GM21447 (cell line): ENCODE data around the gene GPSM1.

ENCODE experiments used
- ATAC-seq: cut with Tn5 transposase; IDR thresholded peaks from one replicate; pipeline ENCODE4 v1.9.1; 2021; ENCODE audit not compliant: unreplicated experiment

Gene GPSM1

DNA sequence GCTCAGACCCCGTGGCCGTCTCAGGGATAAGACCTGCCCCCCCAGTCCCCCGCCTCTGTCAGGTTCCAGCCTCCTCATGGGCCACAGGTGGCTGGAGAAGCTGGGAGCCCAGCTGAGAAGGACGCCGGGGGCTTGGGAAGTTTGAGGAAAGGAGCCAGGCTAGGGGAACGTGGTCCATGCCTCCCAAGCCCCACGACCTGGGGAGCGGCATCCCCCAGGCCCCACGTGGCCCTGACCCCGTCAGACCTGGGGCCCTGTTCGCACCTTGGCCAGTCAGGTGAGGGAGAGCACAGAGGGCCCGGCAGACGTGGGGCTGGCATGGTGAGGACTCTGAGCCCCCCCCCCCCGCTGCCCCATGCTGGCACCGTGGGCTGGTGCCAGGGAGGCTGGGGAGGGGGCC lies 3.7 kb downstream of the GPSM1 start:
- ATAC-seq = no peak

DNA sequence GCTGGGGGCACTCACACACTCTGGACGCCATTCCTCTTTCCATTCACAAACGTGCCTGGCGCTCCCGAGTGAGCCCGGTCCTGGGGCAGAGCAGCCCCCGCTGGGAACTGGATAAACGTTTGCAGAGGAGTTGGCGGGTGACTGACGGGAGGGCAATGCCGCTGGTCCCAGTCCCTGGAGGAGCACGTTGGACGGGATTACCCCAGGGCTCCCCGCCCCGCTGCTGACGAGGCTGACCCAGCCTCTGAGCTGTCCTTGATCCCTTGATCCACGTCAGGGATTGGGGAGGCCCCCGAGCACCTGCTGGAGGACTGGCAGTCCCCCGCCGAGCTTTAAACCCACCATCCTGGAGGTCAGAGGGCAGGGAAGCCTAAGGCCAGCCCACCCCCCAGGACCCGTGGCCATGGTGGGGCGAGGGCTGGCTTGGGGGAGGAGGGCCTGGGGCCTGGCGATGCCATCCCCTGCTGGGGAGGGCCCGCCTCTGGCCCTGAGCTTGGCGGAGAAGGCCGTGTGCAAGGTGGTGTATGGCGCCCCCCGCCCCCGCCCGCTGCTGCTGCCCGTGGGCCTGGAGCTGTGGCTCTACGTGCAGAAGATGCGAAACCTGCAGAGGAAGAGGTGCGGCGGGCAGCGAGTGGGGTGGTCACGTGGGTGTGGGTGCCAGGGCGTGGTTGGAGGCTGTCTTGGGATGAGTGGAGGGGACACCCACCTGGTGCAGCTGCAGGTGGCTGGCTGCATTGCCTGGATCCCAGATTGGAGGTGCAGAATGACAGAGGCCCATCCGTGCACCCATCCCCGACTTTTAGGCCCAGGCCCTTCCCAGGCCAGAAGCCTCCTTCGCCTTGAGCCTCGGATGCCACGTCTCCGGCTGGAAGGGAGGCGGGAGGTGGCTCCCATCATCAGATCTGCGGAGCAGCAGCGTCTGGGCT lies 4.5 kb downstream of the GPSM1 start:
- ATAC-seq = no peak

DNA sequence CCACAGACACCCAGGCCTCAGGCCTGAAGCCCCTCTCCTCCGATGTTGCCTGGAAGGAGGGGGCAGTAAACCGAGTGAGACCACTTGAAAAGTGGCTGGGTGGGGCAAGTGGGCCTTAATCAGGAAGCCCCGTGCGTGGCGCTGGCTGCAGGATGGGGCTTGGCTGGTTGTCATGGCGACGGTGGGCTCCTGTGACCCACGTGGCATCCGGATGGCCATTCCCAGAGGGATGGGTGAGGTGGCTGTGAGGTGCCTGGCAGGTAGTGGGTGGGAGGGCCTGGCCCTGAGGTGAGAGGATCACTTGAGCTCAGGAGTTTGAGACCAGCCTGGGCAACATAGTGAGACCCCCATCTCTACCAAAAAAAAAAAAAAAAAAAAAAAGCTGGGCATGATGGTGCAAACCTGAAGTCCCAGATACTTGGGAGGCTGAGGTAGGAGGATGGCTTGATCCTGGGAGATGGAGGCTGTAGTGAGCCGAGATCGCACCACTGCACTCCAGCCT lies 5.2 kb downstream of the GPSM1 start:
- no peak for ATAC-seq

GRCh38 chr9:136333045-136333444 lies 5.7 kb downstream of the GPSM1 start:
- no peak for ATAC-seq

DNA sequence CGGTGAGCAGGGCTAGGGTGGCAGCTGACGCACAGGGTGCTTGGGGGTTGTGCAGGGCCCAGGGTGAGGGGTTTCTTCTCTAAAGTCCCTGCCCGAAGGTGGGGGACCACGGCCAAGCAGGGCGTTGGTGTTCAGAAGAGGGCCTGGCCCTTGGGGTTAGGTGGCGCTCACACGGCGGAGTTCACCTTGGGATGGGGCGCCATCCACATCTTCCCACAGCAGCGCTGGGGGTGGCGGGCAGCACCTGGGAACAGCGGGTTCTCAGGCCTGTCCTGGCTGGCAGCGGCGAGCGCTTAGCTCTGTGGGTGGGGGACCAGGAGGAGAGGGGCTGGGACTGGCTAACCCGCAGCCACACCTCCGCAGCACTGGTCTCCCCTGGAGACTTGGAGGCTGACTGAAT lies 6.1 kb downstream of the GPSM1 start:
- ATAC-seq = no peak

DNA sequence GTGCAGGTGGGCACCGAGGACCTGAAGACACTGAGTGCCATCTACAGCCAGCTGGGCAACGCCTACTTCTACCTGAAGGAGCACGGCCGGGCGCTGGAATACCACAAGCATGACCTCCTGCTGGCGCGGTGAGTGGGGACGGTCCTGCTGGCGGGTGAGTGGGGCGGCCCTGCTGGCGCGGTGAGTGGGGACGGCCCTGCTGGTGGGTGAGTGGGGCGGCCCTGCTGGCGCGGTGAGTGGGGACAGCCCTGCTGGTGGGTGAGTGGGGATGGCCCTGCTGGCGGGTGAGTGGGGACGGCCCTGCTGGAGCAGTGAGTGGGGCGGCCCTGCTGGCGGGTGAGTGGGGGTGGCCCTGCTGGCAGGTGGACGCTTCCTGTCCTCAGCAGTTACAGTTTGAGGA lies 7.2 kb downstream of the GPSM1 start:
- ATAC-seq = no peak

DNA sequence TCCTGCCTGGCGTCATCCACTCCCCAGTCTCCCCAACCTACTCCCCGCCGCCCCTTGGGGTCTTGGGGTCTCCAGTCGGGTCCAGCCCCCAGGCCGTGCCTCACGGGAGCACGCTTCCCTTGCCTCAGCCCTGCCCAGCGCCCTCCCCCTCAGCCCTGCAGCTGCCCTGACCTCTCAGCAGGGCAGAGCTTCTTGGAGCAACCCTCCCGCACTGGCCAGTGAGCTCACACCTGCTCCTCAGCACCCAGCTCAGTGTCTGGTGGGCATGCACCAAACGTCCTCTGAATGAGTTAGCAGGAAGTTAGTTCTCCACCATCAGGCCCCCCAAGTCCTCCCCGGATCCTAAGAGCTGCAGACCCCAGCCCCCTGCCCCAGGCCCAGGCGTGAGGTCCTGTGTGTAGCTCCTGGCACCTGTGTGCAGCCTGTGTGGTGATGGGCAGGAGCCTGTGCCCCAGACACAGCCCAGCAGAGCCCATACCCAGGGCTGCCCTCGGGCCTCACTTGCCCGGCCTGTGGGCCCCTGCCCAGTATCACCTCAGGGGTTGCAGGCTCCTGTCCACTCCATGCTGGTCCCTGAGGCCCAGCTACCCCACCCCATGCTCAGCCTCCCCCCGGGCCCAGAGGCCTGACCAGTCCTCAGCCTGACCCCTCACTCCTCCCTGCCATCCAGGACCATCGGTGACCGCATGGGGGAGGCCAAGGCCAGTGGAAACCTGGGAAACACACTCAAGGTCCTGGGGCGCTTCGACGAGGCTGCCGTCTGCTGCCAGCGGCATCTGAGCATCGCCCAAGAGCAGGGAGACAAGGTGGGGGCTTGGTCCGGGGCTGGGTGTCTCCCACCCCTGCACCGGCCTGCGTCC lies 8.2 kb downstream of the GPSM1 start:
- no peak for ATAC-seq

- ATAC-seq = no peak
Measured at GRCh38 chr9:136336156-136336870, 9.0 kb downstream of the GPSM1 start.

DNA sequence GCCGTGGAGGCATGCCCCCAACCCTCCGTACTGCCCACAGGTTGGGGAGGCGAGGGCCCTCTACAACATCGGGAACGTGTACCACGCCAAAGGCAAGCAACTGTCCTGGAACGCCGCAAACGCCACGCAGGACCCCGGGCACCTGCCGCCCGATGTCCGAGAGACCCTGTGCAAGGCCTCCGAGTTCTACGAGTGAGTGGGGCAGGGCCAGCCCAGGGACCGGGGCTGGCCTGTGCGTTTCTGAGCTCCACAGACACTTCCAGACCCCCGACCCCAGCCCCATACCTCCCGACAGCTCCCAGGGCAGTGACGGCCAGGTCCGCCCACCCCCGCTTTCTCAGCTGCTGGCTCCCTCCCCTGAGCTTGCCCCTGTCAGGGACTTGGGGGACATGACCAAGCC lies 9.5 kb downstream of the GPSM1 start:
- no peak for ATAC-seq

- no peak for ATAC-seq
Measured at GRCh38 chr9:136337416-136338395, 10.4 kb downstream of the GPSM1 start.

- ATAC-seq = no peak
Measured at GRCh38 chr9:136338511-136338910, 11.2 kb downstream of the GPSM1 start.

DNA sequence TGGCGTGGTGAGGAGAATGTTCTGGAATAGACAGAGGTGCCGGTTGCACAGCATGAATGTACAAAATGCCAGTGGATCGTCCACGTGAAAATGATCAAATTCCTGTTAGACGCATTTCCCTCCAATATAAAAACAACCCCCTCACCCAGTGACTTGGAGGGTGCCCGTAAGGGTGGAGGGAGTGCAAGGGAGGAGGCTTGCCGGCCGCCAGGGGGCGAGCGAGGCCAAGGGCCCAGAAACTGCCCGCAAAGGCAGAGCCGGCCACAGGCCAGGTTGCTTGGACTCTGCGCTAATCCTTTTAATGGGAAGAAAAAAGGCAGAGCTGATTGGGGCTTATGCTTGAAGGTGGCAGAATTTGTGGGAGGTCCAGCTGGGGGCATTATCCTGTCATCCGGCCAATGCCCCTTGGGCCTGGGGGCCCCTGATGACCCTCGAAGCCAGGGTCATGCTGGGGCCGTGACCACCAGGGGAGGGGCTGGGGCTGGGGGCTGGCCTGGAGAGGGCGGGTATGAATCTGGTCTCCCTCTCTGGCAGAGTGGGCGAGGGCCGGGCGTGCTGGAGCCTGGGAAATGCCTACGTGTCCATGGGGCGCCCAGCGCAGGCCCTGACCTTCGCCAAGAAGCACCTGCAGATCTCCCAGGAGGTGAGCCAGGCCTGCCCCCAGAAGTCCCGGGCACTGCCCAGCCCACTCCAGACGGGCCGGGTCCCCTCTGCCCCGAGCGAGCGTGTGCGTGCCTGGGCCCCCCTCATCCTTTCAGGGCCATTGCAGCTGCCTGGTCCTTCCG lies 12.0 kb downstream of the GPSM1 start:
- ATAC-seq = no peak

DNA sequence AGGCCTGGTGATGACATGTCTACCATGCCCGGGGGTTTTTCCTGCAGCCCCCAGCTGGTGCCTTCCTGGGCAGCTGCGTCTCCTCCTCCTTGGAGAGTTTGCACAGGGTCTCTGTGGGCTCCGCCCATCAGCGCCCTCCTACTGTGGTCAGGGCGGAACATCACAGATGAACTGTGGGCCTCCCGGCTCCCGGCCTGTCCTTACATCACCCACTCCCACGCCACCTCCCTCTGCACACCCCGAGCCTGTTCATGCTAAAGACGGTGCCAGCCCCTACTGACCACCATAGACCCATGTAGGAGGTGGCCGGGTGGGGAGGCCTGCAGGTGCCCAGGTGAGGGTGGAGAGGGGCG lies 12.6 kb downstream of the GPSM1 start:
- no peak for ATAC-seq

GRCh38 chr9:136340356-136341041 lies 13.2 kb downstream of the GPSM1 start:
- ATAC-seq = no peak

DNA sequence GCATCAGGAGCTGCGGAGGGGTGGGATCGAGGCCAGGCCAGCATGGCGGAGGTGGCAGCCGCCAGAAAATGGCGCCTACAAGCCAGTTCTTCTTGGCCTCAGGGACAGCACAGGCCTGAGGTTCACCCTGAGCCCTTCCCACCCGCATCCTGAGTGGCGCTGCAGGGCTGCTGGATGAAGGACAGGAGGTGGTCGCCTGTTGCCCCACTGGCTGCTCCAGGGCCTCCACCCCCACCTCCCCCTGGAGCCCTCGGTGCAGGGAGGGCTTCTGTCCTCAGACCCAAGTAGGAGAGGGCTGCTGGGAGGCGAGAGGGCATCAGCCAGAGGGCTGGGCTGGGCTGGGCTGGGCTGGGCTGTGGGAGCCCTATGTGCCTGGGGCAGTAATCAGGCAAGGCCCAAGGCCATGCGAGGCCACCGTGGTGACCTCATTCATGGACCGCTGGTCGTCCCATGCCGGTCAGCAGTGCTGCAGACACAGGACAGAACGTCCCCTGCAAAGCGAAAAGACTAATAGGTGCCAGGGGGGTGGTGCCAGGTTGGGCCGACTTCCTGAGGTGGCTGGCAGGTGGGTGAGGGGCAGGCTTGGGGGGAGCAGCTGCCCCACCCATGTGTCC lies 13.8 kb downstream of the GPSM1 start:
- no peak for ATAC-seq

GRCh38 chr9:136341769-136342168 lies 14.4 kb downstream of the GPSM1 start:
- no peak for ATAC-seq

- ATAC-seq = no peak
Measured at GRCh38 chr9:136342181-136343120, 15.1 kb downstream of the GPSM1 start.
